ENCODE measurements around the gene PIEZO1.
A peak's percentile ranks its signal among the peaks of the same experiment; 100 is the strongest.

Gene PIEZO1

GRCh38 chr16:88701581-88702370 lies 83.2 kb downstream of the PIEZO1 start:
- DNase-seq (ENCODE audit: low read depth) = no peak

DNA sequence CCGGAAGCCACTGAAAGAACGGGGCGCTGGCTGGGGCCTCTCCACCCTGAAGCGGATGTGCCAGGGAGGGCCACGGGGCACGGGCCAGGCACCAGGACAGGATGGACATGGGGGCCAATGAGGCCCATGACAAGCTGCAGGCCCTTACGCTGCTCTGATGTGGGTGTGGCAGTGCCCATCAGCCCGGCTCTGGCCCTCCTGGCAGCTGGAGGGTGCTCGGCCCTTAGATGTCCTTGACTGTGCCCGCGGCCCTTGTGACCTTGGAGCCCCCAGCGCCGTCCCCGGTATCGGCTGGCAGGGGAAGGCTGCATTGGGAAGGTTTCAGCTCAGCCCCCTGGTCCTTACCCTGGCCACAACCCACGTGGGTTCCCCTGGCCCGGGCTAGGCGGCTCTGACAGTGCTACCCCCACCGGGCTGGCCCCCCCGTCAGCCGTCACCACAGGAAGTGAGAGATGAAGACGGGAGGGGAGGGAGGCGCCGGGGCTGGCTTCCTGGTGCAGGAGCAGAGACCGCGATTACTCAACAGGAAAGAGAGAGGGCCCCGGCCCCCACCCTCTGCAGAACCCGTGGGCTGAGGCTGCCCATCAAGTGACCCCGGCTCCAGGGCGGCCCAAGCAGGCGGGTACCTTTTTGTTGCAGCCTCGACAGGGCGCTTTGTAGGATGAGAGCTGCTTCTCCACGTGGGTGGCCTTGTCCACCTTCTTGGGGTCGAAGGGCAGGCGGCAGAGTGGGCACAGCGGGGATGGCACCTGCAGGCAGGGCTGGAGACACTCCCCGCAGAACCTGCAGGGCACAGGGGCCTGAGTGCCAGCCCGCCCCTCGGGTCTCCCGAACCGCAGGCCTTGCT lies 84.2 kb downstream of the PIEZO1 start:
- peak; percentile 96 for DNase-seq (ENCODE audit: low read depth)

GRCh38 chr16:88700322-88700635 lies 84.7 kb downstream of the PIEZO1 start:
- DNase-seq (ENCODE audit: low read depth) = no peak

DNA sequence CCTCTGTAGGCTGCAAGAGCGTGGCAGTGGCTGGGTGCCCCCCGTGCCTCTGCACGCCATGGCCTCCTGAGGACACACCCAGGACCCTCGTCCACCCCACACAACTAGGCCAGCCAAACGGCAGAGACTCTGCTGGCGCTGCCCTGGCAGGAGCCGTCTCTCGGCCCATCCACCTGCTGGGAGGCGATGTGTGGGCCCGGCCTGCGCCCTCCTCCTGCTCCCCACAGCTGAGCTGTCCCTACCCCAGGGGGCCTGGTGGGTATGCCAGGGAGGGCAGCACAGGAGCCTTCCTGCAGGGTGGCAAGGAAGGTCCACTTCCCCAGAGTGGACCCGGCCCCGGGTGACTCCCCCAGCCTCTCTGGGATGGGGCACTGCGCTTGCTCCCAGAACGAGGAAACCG lies 85.8 kb downstream of the PIEZO1 start:
- no peak for DNase-seq (ENCODE audit: low read depth)

DNA sequence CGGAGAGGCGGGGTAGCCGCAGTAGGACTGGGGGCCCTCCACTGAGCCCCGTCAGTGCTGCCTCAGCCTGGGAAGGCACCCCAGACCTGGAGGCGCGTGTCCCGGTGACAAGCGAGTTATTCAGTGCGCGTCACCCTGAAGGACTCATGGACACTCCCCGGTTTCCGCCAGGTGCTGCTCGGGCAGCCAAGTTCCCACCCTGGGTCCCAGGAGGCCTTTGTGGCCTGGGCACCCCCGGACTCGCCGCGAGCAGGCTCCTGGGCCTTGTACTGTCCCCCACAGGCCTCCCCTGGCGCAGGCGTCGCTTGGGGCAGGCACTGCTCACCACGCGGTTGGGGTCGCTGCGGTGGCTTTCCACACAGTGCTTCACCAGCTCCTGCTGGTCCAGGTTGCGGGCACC lies 86.4 kb downstream of the PIEZO1 start:
- DNase-seq (ENCODE audit: low read depth) = no peak

GRCh38 chr16:88697831-88698615 lies 87.0 kb downstream of the PIEZO1 start:
- no peak for DNase-seq (ENCODE audit: low read depth)

GRCh38 chr16:88697116-88697830 lies 87.7 kb downstream of the PIEZO1 start:
- no peak for DNase-seq (ENCODE audit: low read depth)

DNA sequence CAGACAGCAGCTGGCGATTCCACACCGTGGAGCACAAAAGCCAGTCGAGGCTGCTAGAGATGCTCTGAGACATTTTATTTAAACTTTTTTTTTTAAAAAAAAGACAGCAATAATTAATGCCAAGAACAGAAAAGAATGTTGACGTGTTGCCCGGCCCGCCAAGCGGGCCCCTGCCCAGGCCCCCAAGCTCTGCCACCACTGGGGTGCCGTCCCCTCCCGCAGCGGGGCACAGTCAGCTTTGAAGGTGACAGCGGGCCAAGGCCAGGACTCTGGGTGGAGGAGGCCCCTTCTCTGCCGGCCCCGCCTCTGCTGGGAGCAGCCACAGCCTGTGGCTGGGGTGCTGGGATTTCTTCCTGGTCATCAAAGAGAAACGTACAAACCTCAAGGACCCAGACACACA lies 88.6 kb downstream of the PIEZO1 start:
- no peak for DNase-seq (ENCODE audit: low read depth)

DNA sequence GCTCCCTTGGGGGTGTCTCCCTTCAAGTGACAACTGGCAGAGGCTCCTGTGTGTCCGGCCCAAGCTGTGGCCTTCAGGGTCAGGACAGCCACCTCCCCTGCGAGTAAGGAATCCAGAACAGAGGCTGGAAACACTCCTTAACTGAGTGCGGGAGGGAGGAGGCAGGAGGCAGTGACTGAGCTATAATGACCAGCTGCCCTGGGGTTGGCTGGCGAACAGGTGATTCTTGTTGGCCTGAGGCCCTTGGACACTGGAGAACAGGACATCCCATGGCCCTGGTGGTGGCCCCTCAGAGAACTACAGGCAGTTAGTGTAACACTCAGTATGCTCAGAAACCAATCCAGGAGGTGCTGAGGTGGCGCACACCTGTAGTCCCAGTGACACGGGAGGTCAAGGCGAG lies 89.3 kb downstream of the PIEZO1 start:
- no peak for DNase-seq (ENCODE audit: low read depth)

GRCh38 chr16:88695218-88695617 lies 89.8 kb downstream of the PIEZO1 start:
- DNase-seq (ENCODE audit: low read depth) = no peak

DNA sequence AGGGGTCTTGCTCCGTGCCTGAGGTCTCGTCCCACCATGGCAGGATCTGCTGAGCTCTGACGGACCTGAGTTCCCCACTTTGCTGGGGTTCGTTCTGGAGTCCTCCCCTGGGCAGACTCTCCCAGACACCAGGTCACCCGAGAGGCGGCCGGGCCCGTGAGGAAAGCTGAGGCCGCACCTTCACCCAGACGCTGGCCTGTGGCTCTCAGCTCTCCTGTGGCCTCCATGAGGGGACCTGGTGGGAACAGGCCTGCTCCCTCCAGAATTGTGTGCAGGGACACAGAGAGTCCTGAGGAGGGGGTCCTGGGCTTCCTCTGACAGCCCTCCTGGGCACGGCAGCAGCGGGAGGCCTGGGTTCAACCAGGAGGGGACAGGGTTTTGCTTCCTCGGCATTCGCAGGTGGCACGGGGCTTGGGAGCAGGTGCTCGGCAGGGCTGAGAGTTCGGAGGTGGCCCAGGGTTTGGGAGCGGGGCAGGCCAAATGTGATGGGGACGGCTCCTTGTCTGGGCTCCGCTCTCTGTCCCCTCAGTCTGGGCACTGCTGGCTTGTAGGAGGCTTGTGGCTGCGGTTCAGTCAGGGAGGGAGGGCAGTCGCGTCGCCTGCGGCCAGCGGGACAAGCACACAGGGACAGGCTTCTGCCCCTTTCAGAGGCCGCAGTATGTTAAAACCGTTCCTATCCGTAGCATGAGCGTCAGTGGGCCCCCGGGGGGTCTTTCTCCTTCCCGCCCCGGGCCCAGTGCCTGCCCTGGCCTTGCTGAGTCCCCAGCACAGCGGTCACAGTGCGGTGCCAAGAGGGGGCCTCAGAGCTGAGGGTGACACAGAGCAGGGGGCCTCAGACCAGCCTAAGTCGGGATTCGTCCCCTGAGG lies 90.6 kb downstream of the PIEZO1 start:
- DNase-seq (ENCODE audit: low read depth) = no peak

DNA sequence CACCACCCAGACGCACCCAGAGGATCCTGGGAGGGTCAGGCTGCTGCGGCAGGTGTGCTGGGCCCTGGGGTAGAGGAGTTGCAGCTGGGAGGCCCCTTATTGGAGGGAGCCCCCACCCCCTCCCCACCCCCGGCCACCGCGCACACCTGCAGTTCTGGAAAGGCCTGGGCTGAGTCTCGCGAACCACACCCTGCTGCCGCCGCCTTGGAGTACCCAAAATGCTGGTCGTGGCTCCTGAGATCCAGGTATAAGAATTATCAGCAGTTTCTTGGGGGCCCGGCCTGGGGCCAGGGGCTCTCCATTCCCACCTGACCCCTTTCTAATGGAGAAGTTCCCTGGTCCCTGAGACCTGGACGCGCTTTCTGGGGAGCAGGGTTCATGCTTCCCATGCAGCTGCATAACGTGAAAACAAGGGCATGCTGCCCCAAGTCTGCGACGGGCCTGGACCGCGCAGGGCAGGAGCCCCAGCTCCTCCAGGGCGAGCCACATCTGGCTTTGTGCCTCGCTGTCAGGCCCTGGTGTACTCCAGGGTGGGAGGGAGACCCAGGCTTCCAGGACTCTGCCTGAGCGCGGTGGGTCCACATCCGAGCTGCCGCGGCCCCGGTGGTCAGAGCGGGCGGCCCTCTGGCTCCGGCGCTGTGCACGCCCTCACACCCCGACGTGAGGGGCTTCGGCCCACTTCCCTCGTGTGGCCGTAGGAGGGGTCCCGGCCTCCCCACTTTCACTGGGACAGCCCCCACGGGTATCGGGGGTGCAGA lies 91.4 kb downstream of the PIEZO1 start:
- no peak for DNase-seq (ENCODE audit: low read depth)

GRCh38 chr16:88692861-88693260 lies 92.2 kb downstream of the PIEZO1 start:
- no peak for DNase-seq (ENCODE audit: low read depth)

- no peak for DNase-seq (ENCODE audit: low read depth)
These were observed 93.0 kb downstream of the PIEZO1 start for GRCh38 chr16:88691924-88692560.

DNA sequence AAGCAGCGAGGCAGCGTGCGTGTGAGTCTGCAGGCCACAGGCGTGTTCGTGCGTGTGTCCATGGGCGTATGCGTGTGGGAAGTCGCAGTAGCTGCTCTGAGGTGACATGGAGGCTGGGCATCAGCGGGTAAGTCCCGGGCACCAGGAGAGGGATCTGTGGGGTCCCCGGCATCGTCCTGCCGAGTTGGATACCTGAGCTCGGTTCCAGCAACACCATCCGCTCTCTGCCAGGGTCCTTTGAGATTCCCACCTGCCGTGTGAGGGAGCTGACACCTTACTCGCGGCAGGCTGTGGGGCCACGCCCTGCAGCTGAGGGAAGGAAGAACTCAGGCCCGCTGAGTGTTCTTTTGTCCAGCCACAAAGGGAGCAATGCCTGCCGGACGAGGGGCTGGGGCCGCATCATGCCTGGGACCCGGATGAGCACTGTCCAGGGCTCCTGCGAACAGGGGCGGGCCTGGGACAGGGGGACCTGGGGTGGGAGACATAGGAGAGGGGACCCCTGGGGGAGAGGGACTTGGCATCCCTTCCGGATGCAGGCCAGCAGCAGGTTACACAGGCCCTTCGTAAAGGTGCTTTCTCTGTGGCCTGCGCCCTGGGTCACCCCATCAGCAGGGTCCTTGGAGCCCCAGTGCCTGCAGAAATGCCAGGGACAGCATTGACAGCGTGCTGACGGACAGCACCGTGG lies 93.7 kb downstream of the PIEZO1 start:
- DNase-seq (ENCODE audit: low read depth) = no peak

DNA sequence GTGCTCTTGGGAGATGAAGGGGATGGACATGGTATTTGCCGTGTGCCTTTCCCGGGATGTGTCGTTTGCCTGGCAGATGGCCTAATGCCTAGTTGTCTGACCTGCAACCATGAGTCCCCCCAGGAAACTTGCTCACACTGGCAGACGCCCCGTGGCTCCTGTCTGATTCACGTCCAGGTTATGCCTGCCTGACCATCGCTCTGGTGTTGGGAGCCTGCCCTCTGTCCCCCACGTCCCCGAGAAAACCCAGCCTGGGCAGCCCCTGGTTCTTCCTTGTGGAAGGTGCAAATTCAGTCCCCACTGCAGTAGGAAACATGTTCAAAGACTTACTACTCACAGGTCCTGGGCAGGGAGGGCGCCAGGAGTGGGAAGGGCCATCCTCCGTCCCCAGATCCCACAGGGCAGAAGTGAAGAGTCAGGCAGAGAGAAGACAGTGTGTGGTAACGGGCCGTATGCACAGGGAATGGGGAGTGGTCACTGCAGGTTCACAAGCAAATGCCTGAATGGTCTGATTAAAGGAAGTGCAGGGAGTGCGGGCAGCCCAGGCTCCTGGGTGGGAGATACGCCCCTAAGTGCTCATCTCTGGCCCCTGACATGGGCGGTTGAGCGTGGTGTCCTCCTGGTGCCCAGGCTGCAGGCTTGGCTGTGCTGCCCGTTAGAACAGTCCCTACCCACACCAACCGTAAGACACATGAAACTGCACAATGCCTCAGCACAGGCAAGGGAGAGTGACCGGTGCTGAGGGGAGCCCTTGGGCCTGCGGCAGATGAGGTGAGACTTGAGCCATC lies 94.5 kb downstream of the PIEZO1 start:
- DNase-seq (ENCODE audit: low read depth) = no peak

- no peak for DNase-seq (ENCODE audit: low read depth)
These were observed 96.8 kb downstream of the PIEZO1 start for GRCh38 chr16:88688013-88688778.

GRCh38 chr16:88687676-88688012 lies 97.4 kb downstream of the PIEZO1 start:
- no peak for DNase-seq (ENCODE audit: low read depth)
